Astrocyte (in vitro differentiated cells and primary cell): ENCODE results near the gene B3GAT2. TPM values are rescaled to one million over a fixed set of nuclear protein-coding genes. Genes with fewer than 3 reads are reported as not detected.

Experiments
- DNase-seq: peaks from one replicate; pipeline ENCODE4 v3.0.0-alpha.2; 2010; ENCODE audit warnings: low read depth
- FAIRE-seq: peaks from 2 replicates; lab custom pipeline; 2011; peaks lifted over from hg19 to GRCh38; lab: Jason Lieb, UNC
- H2AFZ ChIP-seq: 2 replicates; pipeline ENCODE4 v1.6.0; 2012; ENCODE audit warnings: low read depth, low read length, inconsistent platforms
- H3K27ac ChIP-seq: 2 replicates; pipeline ENCODE4 v1.5.1; 2011; ENCODE audit warnings: low read depth, low read length, inconsistent platforms
- H3K27me3 ChIP-seq: 2 replicates; pipeline ENCODE4 v1.6.0; 2011; ENCODE audit warnings: low read length, inconsistent platforms; ENCODE audit not compliant: insufficient read depth
- H3K36me3 ChIP-seq: 2 replicates; pipeline ENCODE4 v1.5.1; 2011; ENCODE audit warnings: low read length, inconsistent platforms; ENCODE audit not compliant: insufficient read depth
- H3K4me1 ChIP-seq: 2 replicates; pipeline ENCODE4 v1.5.1; 2011; ENCODE audit warnings: low read length, inconsistent platforms; ENCODE audit not compliant: insufficient read depth
- H3K4me2 ChIP-seq: 2 replicates; pipeline ENCODE4 v1.6.0; 2012; ENCODE audit warnings: low read length, inconsistent platforms
- H3K4me3 ChIP-seq: 2 replicates; pipeline ENCODE4 v1.5.1; 2011; ENCODE audit warnings: low read depth, mild to moderate bottlenecking, low read length, inconsistent platforms; ENCODE audit not compliant: insufficient read depth
- H3K79me2 ChIP-seq: 2 replicates; pipeline ENCODE4 v1.6.0; 2012; ENCODE audit warnings: mild to moderate bottlenecking, low read length, inconsistent platforms; ENCODE audit not compliant: insufficient read depth
- H3K9ac ChIP-seq: 2 replicates; pipeline ENCODE4 v1.6.0; 2012; ENCODE audit warnings: mild to moderate bottlenecking, low read length, inconsistent platforms
- H3K9me3 ChIP-seq: 2 replicates; pipeline ENCODE4 v1.5.1; 2012; ENCODE audit warnings: low read depth, mild to moderate bottlenecking, low read length, inconsistent platforms; ENCODE audit not compliant: insufficient read depth
- H4K20me1 ChIP-seq: 2 replicates; pipeline ENCODE4 v1.6.0; 2012; ENCODE audit warnings: low read length, inconsistent platforms; ENCODE audit not compliant: insufficient read depth
- H3K27ac Mint-ChIP-seq: one replicate; pipeline ENCODE4 v1.8.0; 2021; ENCODE audit warnings: mild to moderate bottlenecking, mixed read lengths; ENCODE audit not compliant: unreplicated experiment
- H3K27me3 Mint-ChIP-seq: one replicate; pipeline ENCODE4 v1.8.0; 2021; ENCODE audit warnings: low read depth, mixed read lengths; ENCODE audit not compliant: unreplicated experiment
- H3K36me3 Mint-ChIP-seq: one replicate; pipeline ENCODE4 v1.8.0; 2021; ENCODE audit warnings: low read depth, mixed read lengths; ENCODE audit not compliant: unreplicated experiment
- H3K4me1 Mint-ChIP-seq: one replicate; pipeline ENCODE4 v1.8.0; 2021; ENCODE audit warnings: low read depth, mixed read lengths; ENCODE audit not compliant: unreplicated experiment
- H3K4me3 Mint-ChIP-seq: one replicate; pipeline ENCODE4 v1.8.0; 2021; ENCODE audit warnings: mild to moderate bottlenecking, moderate library complexity, mixed read lengths; ENCODE audit not compliant: unreplicated experiment
- H3K9me3 Mint-ChIP-seq: one replicate; pipeline ENCODE4 v1.8.0; 2021; ENCODE audit warnings: mild to moderate bottlenecking, mixed read lengths; ENCODE audit not compliant: unreplicated experiment
- EZH2 ChIP-seq: IDR thresholded peaks from 2 replicates; pipeline ENCODE4 v1.6.1; 2012; ENCODE audit warnings: mild to moderate bottlenecking, low read length, inconsistent platforms; ENCODE audit not compliant: insufficient read depth
- total RNA-seq: library from RNA; stranded (reverse); gene quantifications from 2 replicates; pipeline ENCODE4 v1.2.1, GENCODE V29; 2021
- TF ChIP-seq, protein P1 (sequence below): IDR thresholded peaks from 2 replicates; pipeline ENCODE4 v1.5.1; 2011; ENCODE audit warnings: low read depth, mild to moderate bottlenecking, inconsistent platforms, low read length, moderate library complexity; ENCODE audit not compliant: insufficient read depth

Gene B3GAT2
- total RNA-seq, 1 donor from 2014 or later = not detected

DNA sequence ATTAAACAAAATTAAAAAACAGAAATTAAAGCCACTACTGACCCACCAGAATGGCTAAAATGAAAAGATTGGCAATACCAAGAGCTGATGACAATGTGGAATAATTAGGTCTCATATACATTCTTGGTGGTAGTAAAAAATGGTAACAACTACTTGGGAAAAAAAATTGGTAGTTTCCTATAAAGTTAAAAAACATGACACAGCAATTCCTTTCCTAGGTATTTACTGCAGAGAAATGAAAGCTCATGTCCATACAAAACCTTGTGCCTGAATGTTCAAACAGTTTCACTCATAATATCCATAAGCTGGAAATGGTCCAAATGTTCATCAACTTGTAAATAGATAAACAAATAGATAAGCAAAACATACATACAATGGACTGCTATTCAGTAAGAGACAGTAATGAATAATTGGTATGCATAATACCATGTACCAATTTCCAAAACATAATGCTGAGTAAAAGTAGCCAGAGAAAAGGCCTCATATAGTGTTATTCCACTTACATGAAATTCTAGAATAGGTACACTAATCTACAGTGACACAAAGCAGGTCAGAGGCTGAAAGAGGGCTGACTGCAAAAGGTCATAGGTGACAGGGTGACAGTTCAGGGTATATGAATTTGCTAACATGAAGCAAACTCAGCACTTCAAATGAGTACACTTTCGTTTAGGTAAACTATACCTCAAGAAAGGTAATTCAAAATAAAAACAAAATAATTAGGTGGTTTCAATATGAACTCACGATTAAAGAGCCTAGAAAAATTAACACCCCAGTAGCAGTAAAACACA lies 53.0 kb downstream of the B3GAT2 start:
- Histone ChIP-seq H3K27ac (no peak overlapping the region), H3K27me3 (peaks cover 6% of the 10 kb centered on the region), H3K9ac (no peak overlapping the region), H3K79me2 (no peaks in the 10 kb centered on the region), H2AFZ (no peak overlapping the region), H3K4me2 (no peak overlapping the region), H3K36me3 (no peaks in the 10 kb centered on the region), H3K9me3 (no peaks in the 10 kb centered on the region), H3K4me3 (no peak overlapping the region), H4K20me1 (no peaks in the 10 kb centered on the region), H3K4me1 (no peaks in the 10 kb centered on the region)
- TF ChIP-seq, protein P1, sequence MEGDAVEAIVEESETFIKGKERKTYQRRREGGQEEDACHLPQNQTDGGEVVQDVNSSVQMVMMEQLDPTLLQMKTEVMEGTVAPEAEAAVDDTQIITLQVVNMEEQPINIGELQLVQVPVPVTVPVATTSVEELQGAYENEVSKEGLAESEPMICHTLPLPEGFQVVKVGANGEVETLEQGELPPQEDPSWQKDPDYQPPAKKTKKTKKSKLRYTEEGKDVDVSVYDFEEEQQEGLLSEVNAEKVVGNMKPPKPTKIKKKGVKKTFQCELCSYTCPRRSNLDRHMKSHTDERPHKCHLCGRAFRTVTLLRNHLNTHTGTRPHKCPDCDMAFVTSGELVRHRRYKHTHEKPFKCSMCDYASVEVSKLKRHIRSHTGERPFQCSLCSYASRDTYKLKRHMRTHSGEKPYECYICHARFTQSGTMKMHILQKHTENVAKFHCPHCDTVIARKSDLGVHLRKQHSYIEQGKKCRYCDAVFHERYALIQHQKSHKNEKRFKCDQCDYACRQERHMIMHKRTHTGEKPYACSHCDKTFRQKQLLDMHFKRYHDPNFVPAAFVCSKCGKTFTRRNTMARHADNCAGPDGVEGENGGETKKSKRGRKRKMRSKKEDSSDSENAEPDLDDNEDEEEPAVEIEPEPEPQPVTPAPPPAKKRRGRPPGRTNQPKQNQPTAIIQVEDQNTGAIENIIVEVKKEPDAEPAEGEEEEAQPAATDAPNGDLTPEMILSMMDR = no peak
- TF ChIP-seq EZH2 = no peak
- no peak overlapping the region for H3K4me3 Mint-ChIP-seq
- no peaks in the 10 kb centered on the region for H3K36me3 Mint-ChIP-seq
- no peak overlapping the region for H3K27ac Mint-ChIP-seq
- no peaks in the 10 kb centered on the region for H3K4me1 Mint-ChIP-seq
- FAIRE-seq (no peak), DNase-seq (no peak)
- H3K27me3 Mint-ChIP-seq = peaks cover 2% of the 10 kb centered on the region
- no peaks in the 10 kb centered on the region for H3K9me3 Mint-ChIP-seq

DNA sequence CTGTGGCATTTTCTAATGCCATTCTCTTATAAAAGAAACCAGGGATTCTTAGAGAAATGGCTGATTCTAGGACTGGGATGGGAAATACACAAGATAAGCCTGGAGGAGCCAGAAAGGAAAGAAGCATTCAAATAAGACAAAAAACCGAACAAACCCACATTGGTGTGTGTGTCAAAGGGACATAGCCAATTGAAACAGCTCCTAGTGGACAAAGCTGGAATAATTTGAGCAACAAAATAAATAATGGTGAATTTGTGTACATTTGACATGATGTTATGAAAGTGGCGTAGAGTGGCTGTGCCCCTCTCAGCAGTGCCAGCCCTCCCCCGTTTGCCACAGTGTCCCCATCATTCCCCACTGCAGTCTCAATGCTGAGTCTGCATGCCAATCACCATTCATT lies 55.5 kb downstream of the B3GAT2 start:
- DNase-seq (no peak), FAIRE-seq (no peak)
- H3K9me3 Mint-ChIP-seq = no peaks in the 10 kb centered on the region
- Histone ChIP-seq H3K4me1 (no peaks in the 10 kb centered on the region), H3K79me2 (no peaks in the 10 kb centered on the region), H3K4me2 (no peak overlapping the region), H3K4me3 (no peak overlapping the region), H3K27me3 (peaks cover 6% of the 10 kb centered on the region), H2AFZ (no peak overlapping the region), H3K9ac (no peak overlapping the region), H3K36me3 (no peaks in the 10 kb centered on the region), H3K27ac (no peak overlapping the region), H3K9me3 (no peaks in the 10 kb centered on the region), H4K20me1 (no peaks in the 10 kb centered on the region)
- no peak for TF ChIP-seq EZH2
- TF ChIP-seq, protein P1 = peak; percentile 39
- H3K27me3 Mint-ChIP-seq = peaks cover 2% of the 10 kb centered on the region
- no peaks in the 10 kb centered on the region for H3K4me1 Mint-ChIP-seq
- no peak overlapping the region for H3K4me3 Mint-ChIP-seq
- no peaks in the 10 kb centered on the region for H3K36me3 Mint-ChIP-seq
- H3K27ac Mint-ChIP-seq = no peak overlapping the region

DNA sequence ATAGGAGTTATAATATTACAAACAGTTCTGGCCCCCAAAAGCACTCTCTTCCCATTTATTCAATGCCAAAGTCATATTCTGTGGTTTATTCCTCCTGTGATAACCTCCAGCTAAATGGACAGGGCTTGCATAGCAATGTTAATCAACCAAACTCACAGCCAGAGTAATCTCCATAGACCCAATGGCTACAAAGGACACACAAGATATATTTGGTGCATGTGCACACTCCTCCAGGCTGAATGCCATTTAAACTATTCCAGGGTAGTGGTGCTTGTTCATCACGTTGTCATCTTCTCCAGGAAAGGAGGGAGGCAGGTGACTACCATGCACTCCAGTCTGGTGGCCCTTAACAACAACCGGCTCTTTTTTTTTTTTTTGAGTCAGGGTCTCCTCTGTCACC lies 56.8 kb downstream of the B3GAT2 start:
- H3K27me3 Mint-ChIP-seq = no peaks in the 10 kb centered on the region
- TF ChIP-seq EZH2 = no peak
- TF ChIP-seq, protein P1 = no peak
- H3K36me3 ChIP-seq = no peaks in the 10 kb centered on the region
- no peak overlapping the region for H3K27ac Mint-ChIP-seq
- no peak overlapping the region for H3K4me3 ChIP-seq
- no peak overlapping the region for H3K9ac ChIP-seq
- no peaks in the 10 kb centered on the region for H4K20me1 ChIP-seq
- no peak overlapping the region for H3K4me2 ChIP-seq
- no peak overlapping the region for H2AFZ ChIP-seq
- H3K4me3 Mint-ChIP-seq = no peak overlapping the region
- FAIRE-seq (no peak), DNase-seq (no peak)
- H3K4me1 ChIP-seq = no peaks in the 10 kb centered on the region
- no peak overlapping the region for H3K27ac ChIP-seq
- H3K79me2 ChIP-seq = no peaks in the 10 kb centered on the region
- no peaks in the 10 kb centered on the region for H3K9me3 Mint-ChIP-seq
- peaks cover 6% of the 10 kb centered on the region for H3K27me3 ChIP-seq
- no peaks in the 10 kb centered on the region for H3K36me3 Mint-ChIP-seq
- H3K4me1 Mint-ChIP-seq = no peaks in the 10 kb centered on the region
- no peaks in the 10 kb centered on the region for H3K9me3 ChIP-seq
